Activated gamma-delta T cell (primary cell): ENCODE results near the gene ARMC7.
"Not testable (repeated sequence)": the region's sequence is repeated elsewhere in the genome, so short reads cannot be mapped to it uniquely, and the experiment has no call there.

Source experiments
- DNase-seq: peaks from one replicate; lab custom pipeline; 2025; lab: John Stamatoyannopoulos, UW
- total RNA-seq, 2 donors: gene quantifications; one replicate each; lab custom pipeline; 2026; lab: John Stamatoyannopoulos, UW

Gene ARMC7
- total RNA-seq: 12.3 to 13.1 reads per million in 2 donors

- DNase-seq: peak; percentile 85
These were observed at the start of gene ARMC7 for GRCh38 chr17:75109407-75110233. Gene ARMC7 (plus strand): TSS chr17:75109969. CDS start chr17:75110289, 320 bp downstream.

GRCh38 chr17:75060434-75061054 is 49.2 kb upstream of the ARMC7 start:
- no peak for DNase-seq

GRCh38 chr17:75061055-75061438 is 48.7 kb upstream of the ARMC7 start:
- DNase-seq: no peak

GRCh38 chr17:75061618-75062017 is 48.2 kb upstream of the ARMC7 start:
- DNase-seq: no peak

- no peak for DNase-seq
These were observed 46.6 kb upstream of the ARMC7 start for GRCh38 chr17:75063201-75063600.

- DNase-seq: no peak
These were observed 46.1 kb upstream of the ARMC7 start for GRCh38 chr17:75063626-75064025.

GRCh38 chr17:75064040-75064439 is 45.7 kb upstream of the ARMC7 start:
- DNase-seq: no peak

- no peak for DNase-seq
These were observed 45.3 kb upstream of the ARMC7 start for GRCh38 chr17:75064460-75064859.

- no peak for DNase-seq
These were observed 44.8 kb upstream of the ARMC7 start for GRCh38 chr17:75064867-75065561.

GRCh38 chr17:75065562-75066151 is 44.1 kb upstream of the ARMC7 start:
- DNase-seq: no peak

- no peak for DNase-seq
These were observed 41.9 kb upstream of the ARMC7 start for GRCh38 chr17:75067856-75068255.

- no peak for DNase-seq
These were observed 41.0 kb upstream of the ARMC7 start for GRCh38 chr17:75068750-75069149.

GRCh38 chr17:75069783-75070182 is 40.0 kb upstream of the ARMC7 start:
- DNase-seq: no peak

GRCh38 chr17:75071478-75072271 is 38.1 kb upstream of the ARMC7 start:
- not testable (repeated sequence) for DNase-seq

GRCh38 chr17:75072909-75073308 is 36.9 kb upstream of the ARMC7 start:
- not testable (repeated sequence) for DNase-seq

GRCh38 chr17:75073618-75074047 is 36.1 kb upstream of the ARMC7 start:
- DNase-seq: no peak

- no peak for DNase-seq
These were observed 35.2 kb upstream of the ARMC7 start for GRCh38 chr17:75074532-75074931.

GRCh38 chr17:75075597-75076336 is 34.0 kb upstream of the ARMC7 start:
- no peak for DNase-seq

- no peak for DNase-seq
These were observed 32.7 kb upstream of the ARMC7 start for GRCh38 chr17:75077072-75077495.

- no peak for DNase-seq
These were observed 32.1 kb upstream of the ARMC7 start for GRCh38 chr17:75077496-75078283.
